GM12878 (cell line): ENCODE measurements around the gene SNRPD1. TPM values are rescaled to one million over a fixed set of nuclear protein-coding genes. Genes with fewer than 3 reads are reported as not detected.
A peak's percentile ranks its signal among the peaks of the same experiment; 100 is the strongest.

Experiments used
- ATAC-seq: fragments of 200-7000 bp; cut with Tn5 transposase; 3 replicates; pipeline ENCODE4 v1.9.1; 2020; ENCODE audit warnings: mild to moderate bottlenecking, moderate library complexity
- BruUV-seq: library from RNA; stranded (reverse); fragments of 400-500 nt; replicated peaks from 2 replicates; lab custom pipeline; 2021; lab: Mats Ljungman, UMichigan
- CTCF ChIA-PET: fragments of 300-600 bp; sonication (Branson Sonifier 250); formaldehyde crosslinking; extraction: SDS; loops from one replicate; lab custom pipeline; 2021; ENCODE audit warnings: inconsistent platforms; lab: Yijun Ruan, JAX
- POLR2A ChIA-PET: fragments of 350-600 bp; formaldehyde crosslinking; extraction: SDS; loops from one replicate; lab custom pipeline; 2021; ENCODE audit warnings: inconsistent platforms; lab: Charles Lee
- RAD21 ChIA-PET: fragments of 300-600 bp; sonication (Branson Sonifier 250); formaldehyde crosslinking; loops from one replicate; lab custom pipeline; 2023; ENCODE audit warnings: antibody characterized with exemption; ENCODE audit not compliant: unreplicated experiment; lab: Charles Lee
- SMC1A ChIA-PET: fragments of 300-600 bp; sonication (Branson Sonifier 250); formaldehyde crosslinking; loops from one replicate; lab custom pipeline; 2023; ENCODE audit not compliant: unreplicated experiment, uncharacterized antibody; lab: Charles Lee
- DNase-seq: peaks from one replicate; pipeline ENCODE4 v3.0.0-alpha.2; 2011; ENCODE audit warnings: low read depth, low spot score
- FAIRE-seq: peaks from 3 replicates; lab custom pipeline; 2011; peaks lifted over from hg19 to GRCh38; lab: Jason Lieb, UNC
- H2AFZ ChIP-seq: 2 replicates; pipeline ENCODE4 v1.6.0; 2011; ENCODE audit warnings: low read depth, low read length, control low read depth; ENCODE audit not compliant: control insufficient read depth
- H3K27ac ChIP-seq: 2 replicates; pipeline ENCODE4 v1.5.1; 2011; ENCODE audit warnings: control low read depth; ENCODE audit not compliant: control insufficient read depth, insufficient read depth
- H3K27me3 ChIP-seq, 2 experiments: replicated peaks in 1 of 2; 2 replicates each; pipeline versions ENCODE4 v1.6.0 to v1.6.1; 2011; ENCODE audit warnings: low read length in 1 of 2; ENCODE audit not compliant: control insufficient read depth in 2 of 2, insufficient read depth in 2 of 2
- H3K36me3 ChIP-seq, 2 experiments: 2 replicates each; pipeline ENCODE4 v1.5.1; 2011; ENCODE audit warnings: low read length in 1 of 2; ENCODE audit not compliant: control insufficient read depth in 2 of 2, insufficient read depth in 2 of 2
- H3K4me1 ChIP-seq: 2 replicates; pipeline ENCODE4 v1.6.1; 2011; ENCODE audit warnings: mild to moderate bottlenecking, low read length, moderate library complexity, mixed read lengths; ENCODE audit not compliant: control insufficient read depth, insufficient read depth
- H3K4me2 ChIP-seq: 2 replicates; pipeline ENCODE4 v1.6.0; 2011; ENCODE audit warnings: control low read depth; ENCODE audit not compliant: control insufficient read depth, insufficient read depth
- H3K4me3 ChIP-seq: fragments of 200-600 bp; sonication (generic); 2 replicates; pipeline ENCODE4 v1.5.1; 2016
- H3K79me2 ChIP-seq: 2 replicates; pipeline ENCODE4 v1.6.0; 2011; ENCODE audit warnings: low read length; ENCODE audit not compliant: control insufficient read depth, insufficient read depth
- H3K9ac ChIP-seq: 2 replicates; pipeline ENCODE4 v1.8.0; 2011; ENCODE audit warnings: low read length, control low read depth, mixed read lengths; ENCODE audit not compliant: control insufficient read depth, insufficient read depth
- H3K9me3 ChIP-seq: replicated peaks from 3 replicates; pipeline ENCODE4 v1.5.1; 2011; ENCODE audit warnings: mild to moderate bottlenecking, low read length; ENCODE audit not compliant: control insufficient read depth, insufficient read depth
- H4K20me1 ChIP-seq: 2 replicates; pipeline ENCODE4 v1.6.0; 2011; ENCODE audit not compliant: control insufficient read depth, insufficient read depth
- CUX1 ChIP-seq: IDR thresholded peaks from 2 replicates; pipeline ENCODE4 v1.6.1; 2012; ENCODE audit warnings: improper control_type of control experiment, low read depth, low read length; ENCODE audit not compliant: insufficient replicate concordance
- FOXM1 ChIP-seq: IDR thresholded peaks from 2 replicates; pipeline ENCODE4 v1.6.1; 2012; ENCODE audit warnings: low read depth, mild to moderate bottlenecking, inconsistent platforms, low read length, moderate library complexity
- RAD21 ChIP-seq: IDR thresholded peaks from 2 replicates; pipeline ENCODE4 v1.6.1; 2011; ENCODE audit warnings: mild to moderate bottlenecking, low read depth, low read length, moderate library complexity; ENCODE audit not compliant: insufficient read depth
- YY1 ChIP-seq: IDR thresholded peaks from 2 replicates; pipeline ENCODE4 v1.6.1; 2011; ENCODE audit warnings: low read depth, mild to moderate bottlenecking, low read length
- WGBS: methylation state at CpG from one replicate; pipeline ENCODE4 v1.1.6; 2016; ENCODE audit warnings: low lambda C conversion rate; ENCODE audit not compliant: insufficient replicate concordance, insufficient coverage; ENCODE audit errors: missing lambda C conversion rate; 5-methylcytosine and 5-hydroxymethylcytosine counted together
- in situ Hi-C: fragments of 300-500 bp; cut with MboI; formaldehyde crosslinking; loops from 9 replicates; pipeline ENCODE4 v1.14.3; 2018; ENCODE audit warnings: mixed read lengths
- intact Hi-C: fragments of 100-400 bp; cut with micrococcal nuclease; formaldehyde crosslinking; loops from one replicate; pipeline ENCODE4 v1.14.2; 2022; ENCODE audit not compliant: unreplicated experiment
- polyA plus RNA-seq, 11 experiments: library from polyadenylated mRNA; depleted of rRNA in 4 of 11; unstranded in 6 of 11; stranded (reverse) in 5 of 11; fragments of >200 nt; fragmentation: Nextera tagmentation in 4 of 11; fragmentation: Illumina TruSeq in 1 of 11; extraction: Ambion mirVana in 4 of 11; extraction: Trizol in 1 of 11; gene quantifications; 1 replicate in 1 of 11; 2 replicates in 10 of 11; pipeline versions ENCODE4 v1.2.1 to v1.2.3, GENCODE V29; 2011 to 2016; ENCODE audit warnings: inconsistent platforms in 2 of 11, missing spikeins in 2 of 11, low read depth in 1 of 11
- total RNA-seq, 4 experiments: library from RNA; depleted of rRNA in 3 of 4; stranded (reverse); fragments of >200 nt in 3 of 4; fragmentation: Illumina TruSeq in 1 of 4; extraction: Trizol in 1 of 4; gene quantifications; 2 replicates each; pipeline versions ENCODE4 v1.2.1 to v1.2.3, GENCODE V29; 2013 to 2021

The SNRPD1 gene
- total and polyA plus RNA-seq, 10 of the 15 experiments (the other 5 are each of a cell fraction or from before 2014, with no cell fraction given), result 52.6 to 866 (median 227) TPM

- POLR2A ChIA-PET, result no interaction called here
- ATAC-seq (no peak), DNase-seq (no peak), FAIRE-seq (no peak)
- intact Hi-C loops, result no loop called here
- BruUV-seq, result no TSS peak
- no peak overlapping the region for H3K4me2 ChIP-seq
- peaks cover 15% of the 10 kb centered on the region for H3K4me1 ChIP-seq
- H3K9me3 ChIP-seq, result no peaks in the 10 kb centered on the region
- in situ Hi-C loops, result no loop called here
- TF ChIP-seq YY1 (no peak), CUX1 (no peak), FOXM1 (no peak), RAD21 (peak; percentile 22; the same call in 1 of the 2 replicates)
- RAD21 ChIA-PET, result interaction anchor here (1.3 kb wide), 1 partner anchor 60 kb away, joined by 3 read pairs; no protein-coding TSS in a partner anchor
- SMC1A ChIA-PET, result interaction anchor here (0.6 to 0.7 kb wide), 3 partner anchors 18 to 1470 kb away, joined by 3 to 4 read pairs (median 3); no protein-coding TSS in a partner anchor
- no peak overlapping the region for H2AFZ ChIP-seq
- WGBS, result 100% methylated on average over 1 of the region's 1 CpG
- H3K27ac ChIP-seq, result no peak overlapping the region
- H3K4me3 ChIP-seq, result no peak overlapping the region
- H3K36me3 ChIP-seq, result peaks cover 5 to 12% of the 10 kb centered on the region in 2 experiments
- no peaks in the 10 kb centered on the region for H3K27me3 ChIP-seq
- H4K20me1 ChIP-seq, result no peaks in the 10 kb centered on the region
- H3K9ac ChIP-seq, result no peak overlapping the region
- CTCF ChIA-PET, result interaction anchor here (0.7 kb wide), 1 partner anchor 187 kb away, joined by 4 read pairs; no protein-coding TSS in a partner anchor
- peaks cover 8% of the 10 kb centered on the region for H3K79me2 ChIP-seq
Measured at GRCh38 chr18:21632393-21632792, 20.3 kb downstream of the SNRPD1 start.
